C4-2B (cell line): ENCODE measurements around the gene MAP1B.

Experiments
- ZFX ChIP-seq: fragments of 450-650 bp; IDR thresholded peaks from 2 replicates; pipeline ENCODE4 v1.6.1; 2017
- TF ChIP-seq, protein P1 (sequence below): fragments of 450-650 bp; conservative IDR thresholded peaks from 2 replicates; pipeline ENCODE4 v1.5.1; 2017; ENCODE audit warnings: mild to moderate bottlenecking

DNA sequence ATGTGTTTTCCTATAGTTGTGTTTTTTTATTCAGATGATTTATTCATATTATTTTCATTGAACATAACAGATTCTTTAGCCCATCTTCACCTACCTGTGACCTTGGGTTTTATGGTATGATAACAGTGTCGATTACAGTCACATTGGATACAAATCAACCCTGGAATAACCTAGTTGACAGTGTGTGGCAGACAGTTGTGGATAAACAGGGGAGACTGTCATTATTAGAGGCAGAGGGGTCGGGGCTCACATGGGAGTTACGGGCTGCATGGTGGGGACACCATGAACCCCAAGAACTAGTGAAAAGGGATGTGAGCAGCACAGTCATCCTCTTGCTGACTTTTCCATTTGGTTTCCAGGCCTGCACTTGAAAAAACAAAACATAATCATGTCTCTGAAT, 29.9 kb upstream of the MAP1B start:
- TF ChIP-seq, protein P1, sequence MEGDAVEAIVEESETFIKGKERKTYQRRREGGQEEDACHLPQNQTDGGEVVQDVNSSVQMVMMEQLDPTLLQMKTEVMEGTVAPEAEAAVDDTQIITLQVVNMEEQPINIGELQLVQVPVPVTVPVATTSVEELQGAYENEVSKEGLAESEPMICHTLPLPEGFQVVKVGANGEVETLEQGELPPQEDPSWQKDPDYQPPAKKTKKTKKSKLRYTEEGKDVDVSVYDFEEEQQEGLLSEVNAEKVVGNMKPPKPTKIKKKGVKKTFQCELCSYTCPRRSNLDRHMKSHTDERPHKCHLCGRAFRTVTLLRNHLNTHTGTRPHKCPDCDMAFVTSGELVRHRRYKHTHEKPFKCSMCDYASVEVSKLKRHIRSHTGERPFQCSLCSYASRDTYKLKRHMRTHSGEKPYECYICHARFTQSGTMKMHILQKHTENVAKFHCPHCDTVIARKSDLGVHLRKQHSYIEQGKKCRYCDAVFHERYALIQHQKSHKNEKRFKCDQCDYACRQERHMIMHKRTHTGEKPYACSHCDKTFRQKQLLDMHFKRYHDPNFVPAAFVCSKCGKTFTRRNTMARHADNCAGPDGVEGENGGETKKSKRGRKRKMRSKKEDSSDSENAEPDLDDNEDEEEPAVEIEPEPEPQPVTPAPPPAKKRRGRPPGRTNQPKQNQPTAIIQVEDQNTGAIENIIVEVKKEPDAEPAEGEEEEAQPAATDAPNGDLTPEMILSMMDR, result no peak
- no peak for TF ChIP-seq ZFX
